Endothelial cell of umbilical vein (primary cell): ENCODE measurements around the gene PODNL1. TPM values are rescaled to one million over a fixed set of nuclear protein-coding genes. Genes with fewer than 3 reads are reported as not detected.
A peak's percentile ranks its signal among the peaks of the same experiment; 100 is the strongest.

Source experiments
- BruUV-seq: library from RNA; stranded (reverse); fragments of 400-500 nt; replicated peaks from 2 replicates; lab custom pipeline; 2021; lab: Mats Ljungman, UMichigan
- CTCF ChIA-PET: fragments of 300-600, 350-600 bp; sonication (Branson Sonifier 250); formaldehyde crosslinking; loops from one replicate; lab custom pipeline; 2021; ENCODE audit warnings: antibody characterized with exemption, inconsistent platforms; lab: Charles Lee
- POLR2A ChIA-PET: fragments of 300-600, 350-600 bp; sonication (Branson Sonifier 250); formaldehyde crosslinking; loops from one replicate; lab custom pipeline; 2021; ENCODE audit warnings: antibody characterized with exemption, inconsistent platforms; lab: Charles Lee
- DNase-seq: peaks from one replicate; pipeline ENCODE4 v3.0.0-alpha.2; 2011; ENCODE audit warnings: low read depth, low spot score
- FAIRE-seq: peaks from 2 replicates; lab custom pipeline; 2011; peaks lifted over from hg19 to GRCh38; lab: Jason Lieb, UNC
- H2AFZ ChIP-seq: 2 replicates; pipeline ENCODE4 v1.6.0; 2012; ENCODE audit warnings: low read depth, low read length, control low read depth, inconsistent platforms
- H3K27ac ChIP-seq: 2 replicates; pipeline ENCODE4 v1.5.1; 2011; ENCODE audit warnings: low read depth, mild to moderate bottlenecking, control low read depth, low read length, moderate library complexity; ENCODE audit not compliant: insufficient read depth
- H3K27me3 ChIP-seq, 2 experiments: 2 replicates each; pipeline versions ENCODE4 v1.6.0 to v1.6.1; 2011; ENCODE audit warnings: low read length in 2 of 2, mixed read lengths in 1 of 2; ENCODE audit not compliant: control insufficient read depth in 2 of 2, insufficient read depth in 2 of 2
- H3K36me3 ChIP-seq, 2 experiments: 2 replicates in 1 of 2; 3 replicates in 1 of 2; pipeline ENCODE4 v1.5.1; 2011; ENCODE audit warnings: low read length in 2 of 2, mild to moderate bottlenecking in 1 of 2, moderate library complexity in 1 of 2; ENCODE audit not compliant: control insufficient read depth in 2 of 2, insufficient read depth in 2 of 2; ENCODE audit errors: extremely low read depth in 1 of 2
- H3K4me1 ChIP-seq: 3 replicates; pipeline ENCODE4 v1.5.1; 2011; ENCODE audit warnings: mild to moderate bottlenecking, low read length; ENCODE audit not compliant: control insufficient read depth, insufficient read depth; ENCODE audit errors: extremely low read depth
- H3K4me2 ChIP-seq: 2 replicates; pipeline ENCODE4 v1.6.1; 2011; ENCODE audit warnings: low read length, control low read depth, mixed read lengths; ENCODE audit not compliant: insufficient read depth
- H3K4me3 ChIP-seq, 3 experiments: fragments of 200-600 bp in 1 of 3; sonication (generic), shearing (Covaris generic) in 1 of 3; replicated peaks in 1 of 3; 2 replicates each; pipeline ENCODE4 v1.5.1; 2011 to 2016; ENCODE audit warnings: control low read depth in 3 of 3, low read length in 3 of 3, mild to moderate bottlenecking in 2 of 3, inconsistent platforms in 1 of 3, low read depth in 1 of 3, moderate library complexity in 1 of 3; ENCODE audit not compliant: insufficient read depth in 1 of 3
- H3K79me2 ChIP-seq: 2 replicates; pipeline ENCODE4 v1.6.0; 2012; ENCODE audit warnings: low read length, inconsistent platforms; ENCODE audit not compliant: control insufficient read depth, insufficient read depth
- H3K9ac ChIP-seq: replicated peaks from 2 replicates; pipeline ENCODE3; 2011; ENCODE audit warnings: low read length, control low read depth; ENCODE audit not compliant: insufficient read depth; ENCODE audit errors: extremely low read depth
- H3K9me1 ChIP-seq: replicated peaks from 3 replicates; pipeline ENCODE4 v1.6.0; 2011; ENCODE audit warnings: mild to moderate bottlenecking, low read length; ENCODE audit not compliant: control insufficient read depth, insufficient read depth; ENCODE audit errors: extremely low read depth
- H3K9me3 ChIP-seq: replicated peaks from 2 replicates; pipeline ENCODE4 v1.5.1; 2012; ENCODE audit warnings: low read length, inconsistent platforms; ENCODE audit not compliant: control insufficient read depth, insufficient read depth
- H4K20me1 ChIP-seq: replicated peaks from 2 replicates; pipeline ENCODE3; 2011; ENCODE audit warnings: mild to moderate bottlenecking, low read length; ENCODE audit not compliant: control insufficient read depth, insufficient read depth; ENCODE audit errors: extremely low read depth
- EZH2 ChIP-seq: IDR thresholded peaks from 2 replicates; pipeline ENCODE4 v1.6.1; 2012; ENCODE audit warnings: borderline replicate concordance, low read depth, mild to moderate bottlenecking, moderate library complexity, low read length, inconsistent platforms; ENCODE audit not compliant: severe bottlenecking
- FOS ChIP-seq: IDR thresholded peaks from 2 replicates; pipeline ENCODE4 v1.6.1; 2011; ENCODE audit warnings: mild to moderate bottlenecking, low read length, moderate library complexity, borderline replicate concordance; ENCODE audit not compliant: insufficient read depth
- GATA2 ChIP-seq: IDR thresholded peaks from 2 replicates; pipeline ENCODE4 v1.7.0; 2011; ENCODE audit warnings: low read depth, mild to moderate bottlenecking, moderate library complexity, mixed read lengths, low read length; ENCODE audit not compliant: insufficient read length, insufficient read depth
- JUN ChIP-seq: IDR thresholded peaks from 2 replicates; pipeline ENCODE4 v1.6.1; 2011; ENCODE audit warnings: borderline replicate concordance, low read depth; ENCODE audit not compliant: insufficient read length, insufficient read depth
- MYC ChIP-seq: IDR thresholded peaks from one replicate; pipeline ENCODE4 v1.6.1; 2011; ENCODE audit warnings: mild to moderate bottlenecking, low read depth, low read length
- POLR2A ChIP-seq: IDR thresholded peaks from 2 replicates; pipeline ENCODE4 v1.6.1; 2012; ENCODE audit warnings: low read depth, mild to moderate bottlenecking, control low read depth, low read length
- POLR2AphosphoS5 ChIP-seq: IDR thresholded peaks from 2 replicates; pipeline ENCODE4 v1.6.1; 2012; ENCODE audit warnings: low read depth, mild to moderate bottlenecking, control low read depth, low read length, moderate library complexity; ENCODE audit not compliant: insufficient read depth
- dilution Hi-C: fragments of 300-500 bp; cut with MboI; formaldehyde crosslinking; loops from one replicate; pipeline ENCODE4 v1.15.0; 2019; ENCODE audit warnings: low sequenced_read_pairs; ENCODE audit not compliant: extremely low pct_ligation_motif_present
- intact Hi-C: fragments of 100-400 bp; cut with micrococcal nuclease; formaldehyde crosslinking; loops from one replicate; pipeline ENCODE4 v1.10.0; 2022
- polyA plus RNA-seq, 4 experiments: library from polyadenylated mRNA; depleted of rRNA in 3 of 4; stranded (reverse) in 3 of 4; unstranded in 1 of 4; fragments of >200 nt; gene quantifications; 2 replicates each; pipeline versions ENCODE4 v1.2.1 to v1.2.3, GENCODE V29; 2011 to 2012; ENCODE audit warnings: missing spikeins in 1 of 4
- total RNA-seq: library from RNA; stranded (reverse); gene quantifications from 2 replicates; pipeline ENCODE4 v1.2.3, GENCODE V29; 2021
- TF ChIP-seq, protein P1 (sequence below), 2 donors: IDR thresholded peaks; 1 replicate in 1 of 2; 2 replicates in 1 of 2; pipeline ENCODE4 v1.5.1; 2011; ENCODE audit warnings: low read length in 2 of 2, mild to moderate bottlenecking in 2 of 2, moderate library complexity in 2 of 2, control low read depth in 1 of 2, inconsistent platforms in 1 of 2, low read depth in 1 of 2; ENCODE audit not compliant: insufficient read depth in 1 of 2; ENCODE audit errors: extremely low read depth in 1 of 2
- TF ChIP-seq, protein P2 (sequence below): IDR thresholded peaks from 2 replicates; pipeline ENCODE4 v1.6.1; 2011; ENCODE audit not compliant: insufficient read depth, insufficient read length

PODNL1 gene
- total and polyA plus RNA-seq, 2 donors (not counting 3 experiments of a cell fraction or from before 2014, with no cell fraction given), result 0.21 TPM; not detected in 1

DNA sequence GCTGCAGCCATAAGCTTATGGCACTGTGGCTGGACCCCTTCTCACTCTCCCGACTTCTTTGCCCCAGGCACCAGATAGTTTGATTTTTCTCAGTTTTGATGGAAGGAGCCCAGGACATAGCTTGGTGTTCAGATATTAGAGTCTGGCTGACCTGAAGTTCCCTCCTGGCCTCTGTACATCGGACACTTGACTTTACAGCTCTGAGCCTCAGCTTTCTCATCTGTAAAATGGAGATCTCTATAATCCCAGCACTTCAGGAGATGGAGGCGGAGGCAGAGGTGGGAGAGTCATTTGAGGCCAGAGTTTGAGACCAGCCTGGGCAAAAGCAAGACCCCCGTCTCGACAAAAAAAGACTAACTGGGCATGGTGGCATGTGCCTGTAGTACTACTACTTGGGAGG is 31.3 kb downstream of the PODNL1 start:
- no peak for FAIRE-seq
- TSS peak; percentile 27 for BruUV-seq
- intact Hi-C loops, result loop anchor here (1.0 to 5.0 kb wide), 3 partner anchors 45 to 174 kb away; partner anchors contain the start of genes DCAF15 and IL27RA

DNA sequence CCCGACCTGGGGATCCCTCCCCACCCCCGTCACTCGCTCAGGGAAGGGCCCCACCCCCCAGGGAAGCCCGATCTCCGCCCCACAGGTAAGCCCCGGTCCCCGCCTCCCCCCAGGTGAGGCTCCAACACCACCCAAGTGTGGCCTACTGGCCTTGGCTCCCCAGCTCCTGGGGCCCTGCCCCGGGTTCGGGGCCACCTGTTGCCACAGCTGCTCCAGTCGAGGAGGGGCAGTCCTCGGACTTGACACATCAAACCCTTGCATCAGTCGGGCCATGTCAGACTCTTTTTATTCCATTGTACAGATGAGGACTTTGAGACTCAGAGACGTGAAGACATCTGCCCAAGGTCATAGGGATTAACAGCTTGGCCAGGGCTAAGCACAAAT is 31.7 kb downstream of the PODNL1 start:
- no peak for DNase-seq
- BruUV-seq, result no TSS peak
- Histone ChIP-seq H3K9me1 (no peaks in the 10 kb centered on the region), H3K9me3 (no peaks in the 10 kb centered on the region), H3K9ac (peak overlapping the region; percentile 63), H3K36me3 (peaks cover 0 to 2% of the 10 kb centered on the region in 2 experiments), H3K4me3 (peak overlapping the region; percentile 78 to 88 (median 85)), H3K27me3 (no peaks in the 10 kb centered on the region), H2AFZ (peak overlapping the region; percentile 100), H3K4me1 (peaks cover 7% of the 10 kb centered on the region), H4K20me1 (no peaks in the 10 kb centered on the region), H3K4me2 (peak overlapping the region; percentile 72), H3K79me2 (no peaks in the 10 kb centered on the region), H3K27ac (no peak overlapping the region)
- intact Hi-C loops, result loop anchor here (1.0 to 5.0 kb wide), 3 partner anchors 46 to 175 kb away; partner anchors contain the start of genes DCAF15 and IL27RA
- dilution Hi-C loops, result no loop called here
- ChIA-PET POLR2A (interaction anchor here (0.6 kb wide), 1 partner anchor 495 kb away, joined by 4 read pairs; no protein-coding TSS in a partner anchor), CTCF (interaction anchor here (1.1 to 1.3 kb wide), 2 partner anchors 125 to 153 kb away, joined by 3 to 5 read pairs; partner anchors contain the start of gene IL27RA)
- peak; percentile 53 for FAIRE-seq
- no peak for TF ChIP-seq EZH2
- TF ChIP-seq POLR2A, result no peak
- TF ChIP-seq MYC, result no peak
- TF ChIP-seq GATA2, result no peak
- no peak for TF ChIP-seq POLR2AphosphoS5
- TF ChIP-seq, protein P1, sequence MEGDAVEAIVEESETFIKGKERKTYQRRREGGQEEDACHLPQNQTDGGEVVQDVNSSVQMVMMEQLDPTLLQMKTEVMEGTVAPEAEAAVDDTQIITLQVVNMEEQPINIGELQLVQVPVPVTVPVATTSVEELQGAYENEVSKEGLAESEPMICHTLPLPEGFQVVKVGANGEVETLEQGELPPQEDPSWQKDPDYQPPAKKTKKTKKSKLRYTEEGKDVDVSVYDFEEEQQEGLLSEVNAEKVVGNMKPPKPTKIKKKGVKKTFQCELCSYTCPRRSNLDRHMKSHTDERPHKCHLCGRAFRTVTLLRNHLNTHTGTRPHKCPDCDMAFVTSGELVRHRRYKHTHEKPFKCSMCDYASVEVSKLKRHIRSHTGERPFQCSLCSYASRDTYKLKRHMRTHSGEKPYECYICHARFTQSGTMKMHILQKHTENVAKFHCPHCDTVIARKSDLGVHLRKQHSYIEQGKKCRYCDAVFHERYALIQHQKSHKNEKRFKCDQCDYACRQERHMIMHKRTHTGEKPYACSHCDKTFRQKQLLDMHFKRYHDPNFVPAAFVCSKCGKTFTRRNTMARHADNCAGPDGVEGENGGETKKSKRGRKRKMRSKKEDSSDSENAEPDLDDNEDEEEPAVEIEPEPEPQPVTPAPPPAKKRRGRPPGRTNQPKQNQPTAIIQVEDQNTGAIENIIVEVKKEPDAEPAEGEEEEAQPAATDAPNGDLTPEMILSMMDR (IDR thresholded peaks at IDR 0.05; ENCODE audit: extremely low read depth in 1 of 2, insufficient read depth in 1 of 2, low read depth in 1 of 2, low read length in 2 of 2), result no peak
- no peak for TF ChIP-seq FOS
- no peak for TF ChIP-seq JUN
- TF ChIP-seq, protein P2, sequence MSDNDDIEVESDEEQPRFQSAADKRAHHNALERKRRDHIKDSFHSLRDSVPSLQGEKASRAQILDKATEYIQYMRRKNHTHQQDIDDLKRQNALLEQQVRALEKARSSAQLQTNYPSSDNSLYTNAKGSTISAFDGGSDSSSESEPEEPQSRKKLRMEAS, result no peak

More for the DNA sequence above, 31.3 kb downstream of the PODNL1 start:
- Histone ChIP-seq H3K79me2 (no peaks in the 10 kb centered on the region), H4K20me1 (no peaks in the 10 kb centered on the region), H3K9ac (no peak overlapping the region), H3K27me3 (no peaks in the 10 kb centered on the region), H3K4me2 (peak overlapping the region; percentile 72), H3K9me3 (no peaks in the 10 kb centered on the region), H2AFZ (peak overlapping the region; percentile 100), H3K4me1 (peaks cover 7% of the 10 kb centered on the region), H3K36me3 (peaks cover 0 to 2% of the 10 kb centered on the region in 2 experiments), H3K27ac (no peak overlapping the region), H3K4me3 (peak overlapping the region in 2 of 3 experiments; percentile 78 to 88), H3K9me1 (no peaks in the 10 kb centered on the region)
- POLR2A ChIA-PET, result interaction anchor here (0.6 kb wide), 1 partner anchor 495 kb away, joined by 4 read pairs; no protein-coding TSS in a partner anchor
- dilution Hi-C loops, result no loop called here
- CTCF ChIA-PET, result interaction anchor here (1.1 to 1.3 kb wide), 2 partner anchors 125 to 152 kb away, joined by 3 to 5 read pairs; partner anchors contain the start of gene IL27RA
- no peak for DNase-seq
- TF ChIP-seq JUN (no peak), FOS (no peak), EZH2 (no peak)
